Breast epithelium (tissue), 3 donors: Measurements from ENCODE around the gene HNRNPA2B1.

Source experiments
- POLR2A ChIP-seq: fragments of 450-650 bp; IDR thresholded peaks from one replicate; pipeline ENCODE4 v1.6.1; 2016; ENCODE audit warnings: antibody characterized with exemption, mild to moderate bottlenecking, moderate library complexity
- TF ChIP-seq, protein P1 (sequence below), 3 donors: fragments of 450-650 bp; IDR thresholded peaks; one replicate each; pipeline ENCODE4 v1.5.1; 2016 to 2017; ENCODE audit warnings: antibody characterized with exemption in 3 of 3, mild to moderate bottlenecking in 3 of 3, moderate library complexity in 3 of 3

DNA sequence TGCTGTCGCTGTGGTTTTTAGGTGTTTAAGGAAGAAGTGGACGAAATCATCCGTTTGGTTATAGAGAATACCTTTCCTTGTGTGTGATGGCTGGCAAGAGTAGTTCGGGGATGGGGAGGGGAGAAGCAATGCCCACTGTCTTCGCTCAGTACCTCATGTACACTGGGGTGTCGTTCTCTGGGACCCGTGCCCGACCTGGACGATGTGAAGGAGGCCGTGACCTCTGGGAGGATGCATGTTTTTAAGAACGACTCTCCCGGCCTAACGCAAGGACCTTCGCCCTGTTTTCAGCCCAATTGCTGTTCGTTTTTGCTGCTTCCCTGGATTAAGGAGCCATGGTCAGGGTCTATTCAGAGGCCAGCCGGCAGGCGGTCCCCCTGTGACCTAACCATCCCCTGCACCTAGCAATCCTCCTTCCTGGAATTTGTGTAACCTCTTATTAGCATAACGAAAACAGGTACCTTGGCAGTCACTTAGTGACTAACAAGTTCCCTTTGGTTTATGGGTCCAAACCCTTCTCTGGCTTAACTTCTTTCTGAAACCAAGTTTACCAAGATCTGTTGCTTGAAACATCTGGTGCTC is 47.2 kb downstream of the HNRNPA2B1 start:
- no peak for TF ChIP-seq POLR2A
- TF ChIP-seq, protein P1, sequence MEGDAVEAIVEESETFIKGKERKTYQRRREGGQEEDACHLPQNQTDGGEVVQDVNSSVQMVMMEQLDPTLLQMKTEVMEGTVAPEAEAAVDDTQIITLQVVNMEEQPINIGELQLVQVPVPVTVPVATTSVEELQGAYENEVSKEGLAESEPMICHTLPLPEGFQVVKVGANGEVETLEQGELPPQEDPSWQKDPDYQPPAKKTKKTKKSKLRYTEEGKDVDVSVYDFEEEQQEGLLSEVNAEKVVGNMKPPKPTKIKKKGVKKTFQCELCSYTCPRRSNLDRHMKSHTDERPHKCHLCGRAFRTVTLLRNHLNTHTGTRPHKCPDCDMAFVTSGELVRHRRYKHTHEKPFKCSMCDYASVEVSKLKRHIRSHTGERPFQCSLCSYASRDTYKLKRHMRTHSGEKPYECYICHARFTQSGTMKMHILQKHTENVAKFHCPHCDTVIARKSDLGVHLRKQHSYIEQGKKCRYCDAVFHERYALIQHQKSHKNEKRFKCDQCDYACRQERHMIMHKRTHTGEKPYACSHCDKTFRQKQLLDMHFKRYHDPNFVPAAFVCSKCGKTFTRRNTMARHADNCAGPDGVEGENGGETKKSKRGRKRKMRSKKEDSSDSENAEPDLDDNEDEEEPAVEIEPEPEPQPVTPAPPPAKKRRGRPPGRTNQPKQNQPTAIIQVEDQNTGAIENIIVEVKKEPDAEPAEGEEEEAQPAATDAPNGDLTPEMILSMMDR (IDR thresholded peaks at IDR 0.05) = no peak
